SU-DHL-6 (cell line): ENCODE measurements around the gene ZNF577.

Source experiments
- H2AFZ ChIP-seq: fragments of 200-600 bp; sonication (generic); 2 replicates; pipeline ENCODE4 v1.6.1; 2014; ENCODE audit warnings: low read depth, mild to moderate bottlenecking, moderate library complexity, mixed read lengths, antibody characterized with exemption, low read length; ENCODE audit not compliant: severe bottlenecking
- H3F3A ChIP-seq: fragments of 200-600 bp; shearing (Covaris generic); 2 replicates; pipeline ENCODE4 v1.6.0; 2016; ENCODE audit warnings: antibody characterized with exemption, mild to moderate bottlenecking; ENCODE audit not compliant: insufficient read depth
- H3K27ac ChIP-seq: fragments of 200-600 bp; sonication (generic); 2 replicates; pipeline ENCODE4 v1.5.1; 2016; ENCODE audit warnings: low read depth, mild to moderate bottlenecking, low read length, moderate library complexity, mixed read lengths
- H3K27me3 ChIP-seq: fragments of 200-600 bp; sonication (generic), shearing (Covaris generic); 2 replicates; pipeline ENCODE4 v1.6.0; 2014; ENCODE audit warnings: mild to moderate bottlenecking, low read length
- H3K36me3 ChIP-seq: fragments of 200-600 bp; sonication (generic); 2 replicates; pipeline ENCODE4 v1.6.1; 2014; ENCODE audit warnings: mild to moderate bottlenecking, low read length, mixed read lengths
- H3K4me2 ChIP-seq: fragments of 300-600, 200-600 bp; shearing (Covaris generic), sonication (generic); 2 replicates; pipeline ENCODE4 v1.6.0; 2014; ENCODE audit warnings: low read length, low read depth, mild to moderate bottlenecking; ENCODE audit not compliant: poor library complexity, severe bottlenecking
- H3K4me3 ChIP-seq: fragments of 200-600 bp; sonication (generic); 2 replicates; pipeline ENCODE4 v1.5.1; 2014; ENCODE audit warnings: antibody characterized with exemption, low read length, mild to moderate bottlenecking, mixed read lengths; ENCODE audit not compliant: insufficient read depth, poor library complexity, severe bottlenecking
- H3K79me2 ChIP-seq: fragments of 200-600 bp; sonication (generic); 2 replicates; pipeline ENCODE4 v1.6.1; 2014; ENCODE audit warnings: mild to moderate bottlenecking, low read length, moderate library complexity; ENCODE audit not compliant: insufficient read depth
- H3K9ac ChIP-seq: fragments of 200-600 bp; sonication (generic); 2 replicates; pipeline ENCODE4 v1.7.0; 2014; ENCODE audit warnings: mild to moderate bottlenecking, low read length
- H3K9me2 ChIP-seq: fragments of 200-600 bp; sonication (generic); replicated peaks from 2 replicates; pipeline ENCODE4 v1.6.1; 2014; ENCODE audit warnings: low read length; ENCODE audit not compliant: insufficient read depth
- H3K9me3 ChIP-seq: fragments of 200-600 bp; sonication (generic); 2 replicates; pipeline ENCODE4 v1.6.1; 2014; ENCODE audit warnings: low read length, mixed read lengths; ENCODE audit not compliant: insufficient read depth
- H4K20me1 ChIP-seq: fragments of 200-600 bp; sonication (generic); 2 replicates; pipeline ENCODE4 v1.6.1; 2014; ENCODE audit warnings: low read depth, mild to moderate bottlenecking, antibody characterized with exemption, low read length, moderate library complexity, mixed read lengths
- EZH2phosphoT487 ChIP-seq: fragments of 200-600 bp; sonication (generic), shearing (Covaris generic); conservative IDR thresholded peaks from 2 replicates; pipeline ENCODE4 v1.6.1; 2018; ENCODE audit warnings: mild to moderate bottlenecking, antibody characterized with exemption, low read length, moderate library complexity, mixed read lengths
- TF ChIP-seq, protein P1 (sequence below): fragments of 200-600 bp; sonication (generic); IDR thresholded peaks from one replicate; pipeline ENCODE4 v1.5.1; 2017; ENCODE audit warnings: antibody characterized with exemption, mild to moderate bottlenecking, low read length, moderate library complexity; ENCODE audit not compliant: insufficient read depth, poor library complexity, severe bottlenecking

The ZNF577 gene

GRCh38 chr19:51926784-51927741, 39.3 kb upstream of the ZNF577 start, which contains the start of gene ZNF613:
Gene ZNF613 (plus strand): TSS chr19:51927472. CDS start chr19:51936221, 8,749 bp downstream.
- Histone ChIP-seq H3K9me3 (peaks cover 30% of the 10 kb centered on the region), H3K27ac (no peak within 1 kb of the TSS)
- no peak for TF ChIP-seq EZH2phosphoT487
- TF ChIP-seq, protein P1, sequence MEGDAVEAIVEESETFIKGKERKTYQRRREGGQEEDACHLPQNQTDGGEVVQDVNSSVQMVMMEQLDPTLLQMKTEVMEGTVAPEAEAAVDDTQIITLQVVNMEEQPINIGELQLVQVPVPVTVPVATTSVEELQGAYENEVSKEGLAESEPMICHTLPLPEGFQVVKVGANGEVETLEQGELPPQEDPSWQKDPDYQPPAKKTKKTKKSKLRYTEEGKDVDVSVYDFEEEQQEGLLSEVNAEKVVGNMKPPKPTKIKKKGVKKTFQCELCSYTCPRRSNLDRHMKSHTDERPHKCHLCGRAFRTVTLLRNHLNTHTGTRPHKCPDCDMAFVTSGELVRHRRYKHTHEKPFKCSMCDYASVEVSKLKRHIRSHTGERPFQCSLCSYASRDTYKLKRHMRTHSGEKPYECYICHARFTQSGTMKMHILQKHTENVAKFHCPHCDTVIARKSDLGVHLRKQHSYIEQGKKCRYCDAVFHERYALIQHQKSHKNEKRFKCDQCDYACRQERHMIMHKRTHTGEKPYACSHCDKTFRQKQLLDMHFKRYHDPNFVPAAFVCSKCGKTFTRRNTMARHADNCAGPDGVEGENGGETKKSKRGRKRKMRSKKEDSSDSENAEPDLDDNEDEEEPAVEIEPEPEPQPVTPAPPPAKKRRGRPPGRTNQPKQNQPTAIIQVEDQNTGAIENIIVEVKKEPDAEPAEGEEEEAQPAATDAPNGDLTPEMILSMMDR: no peak

DNA sequence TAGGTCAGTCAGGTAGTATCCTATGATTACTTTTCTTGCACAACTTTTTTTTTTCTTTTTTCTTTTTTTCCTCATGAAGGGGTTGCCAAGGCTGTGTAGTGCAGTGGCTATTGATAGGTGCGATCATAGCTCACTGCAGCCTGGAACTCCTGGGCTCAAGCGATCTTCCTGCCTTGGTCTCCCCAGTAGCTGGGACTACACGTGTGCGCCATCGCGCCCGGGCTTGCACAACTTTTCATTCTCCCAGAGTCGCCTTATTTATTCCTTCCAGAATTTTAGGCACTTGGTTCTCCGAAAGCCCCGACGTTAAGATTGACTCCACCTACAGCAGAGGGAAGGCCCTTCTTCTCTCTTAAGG, 38.7 kb upstream of the ZNF577 start:
- TF ChIP-seq EZH2phosphoT487: no peak
- TF ChIP-seq, protein P1: no peak
- no peaks in the 10 kb centered on the region for H4K20me1 ChIP-seq
- no peak overlapping the region for H3K27ac ChIP-seq
- no peaks in the 10 kb centered on the region for H3K9me2 ChIP-seq
- peaks cover 33% of the 10 kb centered on the region for H3K9me3 ChIP-seq
- H3K9ac ChIP-seq: no peak overlapping the region
- no peaks in the 10 kb centered on the region for H3K79me2 ChIP-seq
- no peaks in the 10 kb centered on the region for H3F3A ChIP-seq
- H3K4me2 ChIP-seq: no peak overlapping the region
- no peaks in the 10 kb centered on the region for H3K27me3 ChIP-seq
- H3K4me3 ChIP-seq: no peak overlapping the region
- no peak overlapping the region for H2AFZ ChIP-seq
- H3K36me3 ChIP-seq: no peaks in the 10 kb centered on the region

More at GRCh38 chr19:51926784-51927741, 39.3 kb upstream of the ZNF577 start, which contains the start of gene ZNF613:
- no peaks in the 10 kb centered on the region for H3K9me2 ChIP-seq
- H3K79me2 ChIP-seq: no peaks in the 10 kb centered on the region
- peak within 1 kb of the TSS; percentile 45 for H3K4me3 ChIP-seq
- no peaks in the 10 kb centered on the region for H3K27me3 ChIP-seq
- H3K4me2 ChIP-seq: peak within 1 kb of the TSS; percentile 25
- no peaks in the 10 kb centered on the region for H3K36me3 ChIP-seq
- H3F3A ChIP-seq: no peaks in the 10 kb centered on the region
- peak within 1 kb of the TSS; percentile 46 for H3K9ac ChIP-seq
- H4K20me1 ChIP-seq: no peaks in the 10 kb centered on the region
- peak within 1 kb of the TSS; percentile 9 for H2AFZ ChIP-seq

- H4K20me1 ChIP-seq: no peaks in the 10 kb centered on the region
- no peak overlapping the region for H3K9ac ChIP-seq
- H3K9me3 ChIP-seq: peaks cover 35% of the 10 kb centered on the region; the same call in 1 of the 2 replicates
- no peaks in the 10 kb centered on the region for H3K36me3 ChIP-seq
- TF ChIP-seq, protein P1: no peak
- no peak for TF ChIP-seq EZH2phosphoT487
- no peak overlapping the region for H3K4me2 ChIP-seq
- H3K27me3 ChIP-seq: no peaks in the 10 kb centered on the region
- H3K4me3 ChIP-seq: no peak overlapping the region
- no peak overlapping the region for H2AFZ ChIP-seq
- no peaks in the 10 kb centered on the region for H3K9me2 ChIP-seq
- H3K79me2 ChIP-seq: no peaks in the 10 kb centered on the region
- H3K27ac ChIP-seq: no peak overlapping the region
- H3F3A ChIP-seq: no peaks in the 10 kb centered on the region
Observed at GRCh38 chr19:51921949-51922348, 34.2 kb upstream of the ZNF577 start.
